DMS153 treated with DMSO at 0.1 percent for 48 hours (cell line): ENCODE measurements around the gene TFAM.

Experiments
- DNase-seq: peaks from one replicate; lab custom pipeline; 2025; ENCODE audit not compliant: unreplicated experiment; lab: John Stamatoyannopoulos, UW

The TFAM gene

GRCh38 chr10:58433066-58433465 lies 47.9 kb downstream of the TFAM start:
- DNase-seq, result no peak

GRCh38 chr10:58433571-58433970 lies 48.4 kb downstream of the TFAM start:
- DNase-seq, result no peak

- no peak for DNase-seq
Observed at GRCh38 chr10:58435297-58435985, 50.2 kb downstream of the TFAM start.

GRCh38 chr10:58436071-58436470 lies 50.9 kb downstream of the TFAM start:
- DNase-seq, result peak; percentile 16

DNA sequence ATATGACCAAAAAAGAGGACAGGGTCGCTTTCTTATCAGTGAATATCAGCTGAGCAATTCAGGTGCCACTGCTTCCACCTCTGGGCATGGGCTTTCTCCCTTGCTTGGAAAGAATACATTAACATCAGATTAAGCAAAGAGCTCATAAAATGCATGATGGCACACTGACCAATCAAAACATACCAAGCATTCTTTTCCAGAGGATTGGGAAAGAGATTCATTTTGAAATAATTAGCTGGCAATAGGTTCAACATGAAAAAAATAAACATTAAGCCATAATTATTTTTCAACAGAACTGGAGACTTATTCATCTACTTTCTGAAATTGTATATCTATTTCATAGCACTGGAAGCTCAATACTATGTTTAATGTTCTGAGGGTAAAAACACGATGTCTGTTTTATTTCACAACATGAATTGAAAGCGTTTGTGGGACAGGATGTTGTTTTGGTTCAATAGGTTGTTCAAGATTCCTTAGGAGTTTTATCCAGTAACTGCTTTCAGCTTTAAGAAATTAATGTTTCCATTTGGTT lies 53.2 kb downstream of the TFAM start:
- no peak for DNase-seq

DNA sequence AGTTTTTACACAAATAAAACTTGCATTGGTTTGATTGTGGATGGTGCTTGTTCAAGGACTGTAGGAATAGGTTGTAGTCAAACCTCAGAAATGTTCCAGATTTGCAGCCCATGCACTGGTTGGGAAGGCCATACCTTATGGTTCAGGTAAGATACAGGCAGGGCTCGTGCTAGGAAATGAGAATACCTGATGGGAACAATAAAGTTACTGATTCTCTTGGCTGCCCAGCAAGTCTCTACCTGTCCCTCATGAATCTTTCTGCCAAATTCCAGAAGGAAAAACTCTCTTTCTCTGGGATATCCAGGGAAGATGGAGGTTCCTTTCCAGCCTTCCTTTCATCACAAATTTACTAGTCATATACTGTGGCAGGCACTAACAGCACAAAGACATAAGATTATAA lies 53.8 kb downstream of the TFAM start:
- no peak for DNase-seq

- no peak for DNase-seq
Observed at GRCh38 chr10:58439632-58440364, 54.6 kb downstream of the TFAM start.

DNA sequence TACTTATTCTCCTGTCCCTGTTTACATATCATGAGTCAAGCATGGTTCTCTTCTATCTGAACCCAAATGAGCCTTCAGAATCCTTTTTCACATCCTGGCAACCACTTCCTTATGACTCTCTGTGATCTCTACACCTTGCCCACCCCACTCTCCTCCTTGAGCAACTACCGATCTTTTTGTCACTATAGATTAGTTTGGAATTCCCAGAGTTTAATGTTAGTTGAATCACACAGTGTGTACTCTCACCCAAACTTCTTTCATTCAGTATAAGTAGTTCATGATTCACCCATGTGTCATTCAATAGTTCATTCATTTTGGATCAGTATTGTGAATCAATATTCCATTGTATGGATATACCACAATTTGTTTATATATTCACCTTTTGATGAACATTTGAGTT lies 55.3 kb downstream of the TFAM start:
- no peak for DNase-seq

GRCh38 chr10:58444321-58444720 lies 59.1 kb downstream of the TFAM start:
- DNase-seq, result no peak

DNA sequence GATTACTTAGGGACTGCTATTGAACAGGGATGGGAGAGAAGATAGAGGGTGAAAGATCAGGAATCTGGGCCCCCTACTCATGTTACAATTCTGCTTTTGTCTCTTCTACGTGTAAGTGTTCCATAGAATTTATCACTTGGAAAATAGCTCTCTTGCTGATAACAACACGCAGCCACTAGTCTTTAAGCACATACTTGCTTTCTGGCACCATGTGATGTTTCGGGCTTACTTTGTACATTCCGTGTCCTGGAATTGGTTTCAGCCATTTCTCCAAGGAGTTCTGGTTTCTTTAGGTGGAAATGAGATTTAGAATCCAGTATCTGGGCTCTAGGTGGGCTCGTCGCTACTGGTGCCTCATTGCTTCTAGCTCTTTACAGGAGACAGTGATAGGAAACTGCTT lies 59.7 kb downstream of the TFAM start:
- no peak for DNase-seq

GRCh38 chr10:58448121-58448935 lies 63.1 kb downstream of the TFAM start:
- no peak for DNase-seq
